Immature natural killer cell (primary cell): Measurements from ENCODE around the gene CDH12. TPM values are rescaled to one million over a fixed set of nuclear protein-coding genes. Genes with fewer than 3 reads are reported as not detected.
"Not testable (repeated sequence)": the region's sequence is repeated elsewhere in the genome, so short reads cannot be mapped to it uniquely, and the experiment has no call there.

Experiments used
- DNase-seq, 3 donors: peaks; one replicate each; pipeline ENCODE4 v3.0.0; 2022; ENCODE audit warnings: mixed read lengths in 1 of 3
- H3K27ac Mint-ChIP-seq, 6 donors: one replicate each; pipeline ENCODE4 v1.8.0; 2020; ENCODE audit warnings: mixed read lengths in 6 of 6, mild to moderate bottlenecking in 5 of 6, inconsistent platforms in 4 of 6, moderate library complexity in 3 of 6
- H3K27me3 Mint-ChIP-seq, 3 donors: one replicate each; pipeline ENCODE4 v1.8.0; 2020 to 2021; ENCODE audit warnings: low read depth in 3 of 3, mild to moderate bottlenecking in 3 of 3, mixed read lengths in 3 of 3, moderate library complexity in 3 of 3, inconsistent platforms in 1 of 3
- H3K36me3 Mint-ChIP-seq, 3 donors: one replicate each; pipeline ENCODE4 v1.8.0; 2020; ENCODE audit warnings: mixed read lengths in 3 of 3, inconsistent platforms in 2 of 3, mild to moderate bottlenecking in 2 of 3
- H3K4me1 Mint-ChIP-seq, 2 donors: one replicate each; pipeline ENCODE4 v1.8.0; 2020; ENCODE audit warnings: inconsistent platforms in 2 of 2, mild to moderate bottlenecking in 2 of 2, mixed read lengths in 2 of 2, moderate library complexity in 1 of 2
- H3K4me3 Mint-ChIP-seq, 5 donors: one replicate each; pipeline ENCODE4 v1.8.0; 2020; ENCODE audit warnings: mild to moderate bottlenecking in 5 of 5, mixed read lengths in 5 of 5, inconsistent platforms in 3 of 5, moderate library complexity in 3 of 5
- H3K9me3 Mint-ChIP-seq, 6 donors: one replicate each; pipeline ENCODE4 v1.8.0; 2020; ENCODE audit warnings: mild to moderate bottlenecking in 6 of 6, mixed read lengths in 6 of 6, inconsistent platforms in 4 of 6, moderate library complexity in 3 of 6
- polyA plus RNA-seq, 3 donors: library from polyadenylated mRNA; unstranded; fragments of 300-500 nt; fragmentation: Illumina TruSeq; gene quantifications; one replicate each; pipeline ENCODE4 v1.2.3, GENCODE V29; 2021

CDH12 gene
- polyA plus RNA-seq, 3 donors from 2014 or later, result not detected

DNA sequence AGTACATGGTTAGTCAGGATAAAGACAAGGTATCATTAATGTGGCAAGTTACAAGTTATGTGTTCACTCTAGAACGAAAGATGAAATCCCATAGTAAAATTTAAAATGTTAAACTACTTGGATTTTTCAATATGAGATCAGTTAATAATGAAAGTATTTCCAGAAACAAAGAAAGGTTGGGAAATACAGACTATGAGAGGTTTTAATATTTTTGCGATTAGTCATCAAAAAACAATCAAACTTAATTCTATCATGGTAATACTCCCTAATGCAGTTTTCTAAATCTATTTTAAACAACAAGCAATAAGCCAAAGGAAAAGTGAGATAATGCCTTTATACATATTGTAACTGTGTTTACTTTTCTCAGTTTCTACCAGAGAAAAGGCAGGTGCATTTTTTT, 10.6 kb downstream of the CDH12 start:
- Mint-ChIP-seq H3K9me3 (peaks cover 8 to 46% (median 29%) of the 10 kb centered on the region in 6 donors), H3K36me3 (no peaks in the 10 kb centered on the region), H3K4me3 (no peak overlapping the region), H3K4me1 (no peaks in the 10 kb centered on the region), H3K27ac (no peak overlapping the region), H3K27me3 (no peaks in the 10 kb centered on the region)
- DNase-seq, result no peak

DNA sequence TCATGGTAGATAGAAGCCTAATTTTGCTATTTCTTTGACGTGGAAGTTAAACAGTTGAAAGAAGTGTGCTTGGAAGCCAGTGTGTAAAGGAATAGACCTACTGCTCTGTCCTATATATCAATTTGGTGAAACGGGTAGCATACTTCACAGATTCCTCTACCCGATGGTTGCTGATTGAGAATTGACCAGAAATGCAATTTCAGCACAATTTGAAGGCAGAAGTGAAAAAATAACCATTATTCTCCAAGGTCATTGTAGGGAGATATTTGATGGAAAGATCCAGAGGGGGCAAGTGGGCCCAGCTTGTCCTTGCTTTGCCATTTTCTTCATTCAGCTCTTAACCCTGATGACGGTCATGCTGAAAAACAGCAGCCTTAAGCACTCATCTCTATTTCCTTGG, 15.3 kb downstream of the CDH12 start:
- Mint-ChIP-seq H3K4me3 (no peak overlapping the region), H3K27me3 (peaks cover 0 to 2% (median 0%) of the 10 kb centered on the region in 3 donors), H3K27ac (no peak overlapping the region), H3K36me3 (no peaks in the 10 kb centered on the region), H3K9me3 (peaks cover 14 to 47% (median 27%) of the 10 kb centered on the region in 6 donors), H3K4me1 (no peaks in the 10 kb centered on the region)
- DNase-seq, result no peak

DNA sequence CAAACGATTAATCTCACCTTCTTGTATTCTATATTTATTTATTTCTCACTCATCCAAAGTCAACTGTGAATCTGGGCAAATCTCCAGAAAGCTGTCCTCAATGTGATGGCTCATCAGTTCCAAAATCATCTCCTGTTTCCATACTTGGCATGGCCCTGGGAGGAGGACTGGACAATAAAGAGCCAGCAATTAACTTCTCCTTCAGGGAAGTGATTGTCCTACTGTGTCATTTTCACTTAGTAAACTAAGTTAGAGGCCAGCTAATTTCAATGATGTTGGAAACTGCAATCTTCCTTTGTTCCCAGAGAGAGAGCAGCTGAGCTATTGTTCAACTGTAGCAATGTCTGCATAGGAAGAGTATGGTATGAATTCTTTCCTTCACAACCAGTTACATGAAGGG, 17.5 kb downstream of the CDH12 start:
- Mint-ChIP-seq H3K9me3 (peaks cover 8 to 37% (median 19%) of the 10 kb centered on the region in 6 donors), H3K36me3 (no peaks in the 10 kb centered on the region), H3K27ac (no peak overlapping the region), H3K4me3 (no peak overlapping the region), H3K4me1 (no peaks in the 10 kb centered on the region), H3K27me3 (peaks cover 0 to 2% (median 0%) of the 10 kb centered on the region in 3 donors)
- DNase-seq, result no peak

DNA sequence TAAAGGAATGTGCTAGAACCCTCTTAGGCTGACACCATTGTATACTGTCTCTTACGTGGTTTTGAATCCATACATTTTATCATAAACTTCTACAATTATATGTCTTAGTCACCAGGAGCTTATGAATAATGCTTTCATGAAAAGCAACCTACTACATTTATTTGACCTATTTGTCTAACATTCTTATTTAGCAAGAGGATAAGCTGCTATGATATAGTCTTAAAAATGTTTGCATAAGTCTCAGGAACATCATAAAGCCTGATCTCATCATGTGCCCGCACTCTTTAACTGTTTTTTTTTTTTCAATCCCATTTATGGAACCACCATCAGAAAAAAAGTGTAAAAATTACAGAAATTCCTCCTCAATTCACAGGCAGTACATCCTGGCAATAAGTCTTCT, 59.7 kb downstream of the CDH12 start:
- Mint-ChIP-seq H3K4me1 (no peaks in the 10 kb centered on the region), H3K4me3 (no peak overlapping the region), H3K9me3 (peaks cover 6 to 39% (median 10%) of the 10 kb centered on the region in 6 donors), H3K27me3 (no peaks in the 10 kb centered on the region), H3K27ac (no peak overlapping the region), H3K36me3 (no peaks in the 10 kb centered on the region)
- DNase-seq, result no peak

DNA sequence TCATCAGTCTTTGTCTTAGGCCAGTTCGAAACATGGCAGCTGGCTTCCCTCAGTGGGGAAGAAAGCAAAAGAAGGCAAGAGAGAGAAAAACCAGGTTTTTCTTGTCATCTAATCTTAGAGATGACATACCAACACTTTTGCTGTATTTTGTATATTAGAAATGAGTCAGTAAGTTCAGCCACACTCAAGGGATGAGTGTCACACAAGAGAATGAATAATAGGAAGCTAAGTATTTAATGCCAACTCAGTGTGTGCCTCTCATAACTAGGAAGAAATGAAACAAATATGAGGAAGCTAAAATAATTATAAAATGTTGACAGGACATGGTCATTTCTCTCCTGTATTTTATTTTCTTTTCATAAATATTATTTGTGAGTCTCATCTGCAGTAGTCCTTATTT, 65.3 kb downstream of the CDH12 start:
- no peak overlapping the region for H3K27ac Mint-ChIP-seq
- H3K9me3 Mint-ChIP-seq, result peaks cover 11 to 48% (median 20%) of the 10 kb centered on the region in 6 donors
- DNase-seq, result no peak
- H3K4me3 Mint-ChIP-seq, result no peak overlapping the region
- H3K36me3 Mint-ChIP-seq, result peaks cover 0 to 4% (median 0%) of the 10 kb centered on the region in 3 donors
- H3K27me3 Mint-ChIP-seq, result no peaks in the 10 kb centered on the region
- H3K4me1 Mint-ChIP-seq, result no peaks in the 10 kb centered on the region

DNA sequence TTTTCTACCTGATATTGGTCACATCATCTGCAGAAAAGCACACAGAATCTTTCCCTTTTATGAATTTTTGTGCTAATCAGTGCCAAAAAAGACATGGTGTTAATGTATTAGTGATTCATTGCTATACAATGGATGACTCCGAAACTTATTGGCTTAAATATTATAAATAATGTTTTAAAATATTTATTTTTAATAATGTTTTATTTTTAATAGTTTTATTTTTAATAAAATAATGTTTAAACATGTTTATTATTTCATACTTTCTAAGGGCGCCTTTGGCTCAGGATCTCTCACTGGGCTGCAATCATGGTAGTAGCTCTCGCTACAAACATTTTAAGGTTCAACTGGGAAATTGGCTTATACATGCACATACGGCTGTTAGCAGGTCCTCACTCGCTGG, 65.7 kb downstream of the CDH12 start:
- no peak overlapping the region for H3K27ac Mint-ChIP-seq
- H3K36me3 Mint-ChIP-seq, result peaks cover 0 to 4% (median 0%) of the 10 kb centered on the region in 3 donors
- peaks cover 11 to 52% (median 22%) of the 10 kb centered on the region in 6 donors for H3K9me3 Mint-ChIP-seq
- DNase-seq, result no peak
- no peak overlapping the region for H3K4me3 Mint-ChIP-seq
- H3K27me3 Mint-ChIP-seq, result no peaks in the 10 kb centered on the region
- H3K4me1 Mint-ChIP-seq, result no peaks in the 10 kb centered on the region

DNA sequence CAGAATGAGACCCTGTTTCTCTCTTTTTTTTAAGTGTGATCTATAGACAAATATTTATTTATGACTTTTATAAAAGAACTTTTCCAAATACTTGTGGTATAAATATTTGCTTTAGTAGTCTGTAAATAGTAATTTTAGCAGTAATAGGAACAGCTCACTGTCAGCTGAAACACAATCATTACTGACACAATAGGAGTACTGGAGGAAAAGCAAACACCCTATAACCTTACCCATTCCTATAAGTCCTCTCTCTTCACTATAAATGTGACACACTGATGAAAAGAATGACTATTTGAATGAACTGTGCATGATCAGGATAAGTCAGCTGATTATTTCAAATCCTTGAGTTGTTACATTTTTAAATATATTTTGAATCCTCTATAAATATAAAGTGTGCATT, 72.4 kb downstream of the CDH12 start:
- DNase-seq, result no peak
- no peak overlapping the region for H3K27ac Mint-ChIP-seq
- H3K9me3 Mint-ChIP-seq, result peaks cover 12 to 67% (median 30%) of the 10 kb centered on the region in 6 donors
- no peak overlapping the region for H3K4me3 Mint-ChIP-seq
- H3K27me3 Mint-ChIP-seq, result peaks cover 0 to under 1% (median 0%) of the 10 kb centered on the region in 3 donors
- no peaks in the 10 kb centered on the region for H3K4me1 Mint-ChIP-seq
- H3K36me3 Mint-ChIP-seq, result no peaks in the 10 kb centered on the region

DNA sequence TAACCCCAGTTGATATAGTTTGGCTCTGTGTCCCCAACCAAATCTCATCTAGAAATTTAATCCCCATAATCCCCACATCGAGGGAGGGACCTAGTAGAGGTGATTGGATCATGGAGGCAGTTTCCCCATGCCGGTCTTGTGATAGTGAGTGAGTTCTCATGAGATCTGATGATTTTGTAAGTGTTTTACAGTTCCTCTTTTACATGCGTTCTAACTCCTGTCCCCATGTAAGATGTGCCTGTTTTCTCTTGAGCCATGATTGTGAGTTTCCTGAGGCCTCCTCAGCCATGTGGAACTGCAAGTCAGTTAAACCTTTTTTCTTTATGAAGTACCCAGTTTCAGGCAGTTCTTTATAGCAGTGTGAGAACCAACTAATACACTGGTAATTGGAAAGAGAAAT, 73.6 kb downstream of the CDH12 start:
- Mint-ChIP-seq H3K4me3 (no peak overlapping the region), H3K9me3 (peaks cover 8 to 59% (median 25%) of the 10 kb centered on the region in 6 donors), H3K27ac (no peak overlapping the region), H3K4me1 (no peaks in the 10 kb centered on the region), H3K36me3 (no peaks in the 10 kb centered on the region), H3K27me3 (peaks cover 0 to 2% (median 2%) of the 10 kb centered on the region in 3 donors)
- no peak for DNase-seq

DNA sequence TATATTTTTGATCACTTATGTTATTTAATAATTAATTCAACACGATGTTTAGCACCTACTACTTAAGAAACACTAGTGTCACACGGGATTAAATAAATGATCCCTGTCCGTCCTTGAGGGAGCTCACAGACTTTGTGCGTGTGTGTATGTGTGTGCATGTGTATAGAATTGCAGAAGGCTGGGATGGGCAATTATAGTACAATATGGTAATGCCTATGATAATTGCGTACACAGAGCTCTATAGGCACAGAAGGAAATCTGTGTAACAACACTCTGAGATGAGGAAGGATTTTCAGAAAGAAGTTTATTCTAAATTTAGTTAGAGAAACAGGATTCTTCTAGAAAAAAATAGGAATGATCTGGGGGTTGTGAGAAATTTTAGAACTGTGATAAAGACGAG, 76.9 kb downstream of the CDH12 start:
- no peak for DNase-seq
- Mint-ChIP-seq H3K4me1 (no peaks in the 10 kb centered on the region), H3K27me3 (peaks cover 0 to 4% (median 2%) of the 10 kb centered on the region in 3 donors), H3K27ac (no peak overlapping the region), H3K36me3 (no peaks in the 10 kb centered on the region), H3K4me3 (no peak overlapping the region), H3K9me3 (peaks cover 7 to 57% (median 25%) of the 10 kb centered on the region in 6 donors)

DNA sequence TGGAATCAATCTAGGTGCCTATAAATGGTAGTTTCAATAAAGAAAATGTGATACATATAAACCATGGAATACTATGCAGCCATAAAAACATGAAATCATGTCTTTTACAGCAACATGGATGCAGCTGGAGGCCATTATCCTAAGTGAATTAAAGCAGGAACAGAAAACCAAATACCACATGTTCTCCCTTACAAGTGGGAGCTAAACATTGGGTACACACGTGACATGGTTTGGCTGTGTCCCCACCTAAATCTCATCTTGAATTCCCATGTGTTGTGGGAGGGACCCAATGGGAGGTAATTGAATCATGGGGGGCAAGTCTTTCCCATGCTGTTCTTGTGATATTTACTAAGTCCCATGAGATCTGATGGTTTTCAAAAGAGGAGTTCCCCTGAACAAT, 78.9 kb downstream of the CDH12 start:
- not testable (repeated sequence) for DNase-seq, H3K27me3 Mint-ChIP-seq, H3K36me3 Mint-ChIP-seq, H3K4me3 Mint-ChIP-seq, H3K27ac Mint-ChIP-seq, H3K4me1 Mint-ChIP-seq
- peaks cover 3 to 68% (median 25%) of the 10 kb centered on the region in 6 donors for H3K9me3 Mint-ChIP-seq

DNA sequence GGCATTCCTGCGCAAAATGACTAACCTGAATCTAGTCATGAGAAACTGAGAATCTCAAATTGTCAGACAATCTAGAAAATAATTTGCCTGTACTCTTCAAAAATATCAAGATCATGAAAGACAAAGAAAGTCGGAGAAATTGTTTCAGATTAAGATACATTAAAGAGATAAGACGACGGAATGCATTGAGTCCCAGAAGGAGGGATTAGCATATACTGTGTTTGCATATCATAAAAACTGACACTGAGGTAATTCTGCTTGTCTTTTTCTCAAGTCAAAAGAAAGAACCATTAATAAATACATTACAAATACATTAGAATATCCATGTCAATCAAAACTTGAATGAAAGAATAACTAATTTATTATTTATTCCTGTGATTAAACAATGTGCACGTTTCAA, 88.4 kb downstream of the CDH12 start:
- Mint-ChIP-seq H3K36me3 (no peaks in the 10 kb centered on the region), H3K27me3 (no peaks in the 10 kb centered on the region), H3K9me3 (peaks cover 0 to 29% (median 14%) of the 10 kb centered on the region in 6 donors), H3K4me3 (no peak overlapping the region), H3K4me1 (no peaks in the 10 kb centered on the region), H3K27ac (no peak overlapping the region)
- DNase-seq, result no peak

DNA sequence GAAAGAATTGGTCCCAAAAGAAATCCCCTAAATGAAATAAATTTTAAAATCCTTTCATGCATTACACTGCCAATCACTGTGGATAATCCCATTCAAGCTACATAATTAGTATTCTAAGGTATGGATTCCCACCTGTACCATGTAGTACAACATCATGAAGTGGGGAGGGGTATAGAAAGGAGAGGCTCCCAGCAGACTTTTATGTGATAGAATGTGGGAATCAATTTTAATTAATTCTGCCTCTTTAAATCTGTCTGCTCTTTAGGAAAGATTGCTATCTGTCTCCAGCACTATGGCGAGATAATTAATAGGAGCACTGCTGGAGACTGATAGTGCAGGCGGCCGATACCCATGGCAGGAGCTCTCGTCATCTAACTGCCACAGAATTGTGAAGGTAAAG, 95.4 kb downstream of the CDH12 start:
- Mint-ChIP-seq H3K36me3 (no peaks in the 10 kb centered on the region), H3K9me3 (peaks cover 8 to 52% (median 20%) of the 10 kb centered on the region in 6 donors), H3K4me1 (no peaks in the 10 kb centered on the region), H3K27ac (no peak overlapping the region), H3K27me3 (peaks cover 0 to 1% (median 0%) of the 10 kb centered on the region in 3 donors), H3K4me3 (no peak overlapping the region)
- no peak for DNase-seq

DNA sequence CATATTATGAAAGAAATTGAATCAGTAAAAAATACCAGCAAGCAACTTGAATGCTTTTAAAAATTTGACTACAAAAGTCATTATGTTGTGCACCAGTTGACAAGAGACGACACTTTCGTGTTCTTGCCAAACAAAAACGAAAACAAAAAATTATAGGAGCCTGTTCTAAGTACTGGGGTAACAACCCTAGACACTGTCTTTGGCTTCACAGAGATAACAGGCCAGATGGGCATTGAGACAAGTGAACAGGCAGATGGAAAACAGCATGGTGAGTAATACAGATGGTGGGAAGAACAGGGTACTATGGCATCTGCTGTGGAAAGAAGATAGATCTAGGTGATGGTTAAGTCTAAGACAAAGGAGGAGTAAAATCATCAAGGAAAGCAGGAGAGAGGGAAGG, 99.0 kb downstream of the CDH12 start:
- no peak overlapping the region for H3K27ac Mint-ChIP-seq
- no peak overlapping the region for H3K4me3 Mint-ChIP-seq
- DNase-seq, result no peak
- H3K27me3 Mint-ChIP-seq, result peaks cover 0 to 1% (median 0%) of the 10 kb centered on the region in 3 donors
- H3K4me1 Mint-ChIP-seq, result no peaks in the 10 kb centered on the region
- H3K36me3 Mint-ChIP-seq, result no peaks in the 10 kb centered on the region
- H3K9me3 Mint-ChIP-seq, result peaks cover 10 to 57% (median 25%) of the 10 kb centered on the region in 6 donors

DNA sequence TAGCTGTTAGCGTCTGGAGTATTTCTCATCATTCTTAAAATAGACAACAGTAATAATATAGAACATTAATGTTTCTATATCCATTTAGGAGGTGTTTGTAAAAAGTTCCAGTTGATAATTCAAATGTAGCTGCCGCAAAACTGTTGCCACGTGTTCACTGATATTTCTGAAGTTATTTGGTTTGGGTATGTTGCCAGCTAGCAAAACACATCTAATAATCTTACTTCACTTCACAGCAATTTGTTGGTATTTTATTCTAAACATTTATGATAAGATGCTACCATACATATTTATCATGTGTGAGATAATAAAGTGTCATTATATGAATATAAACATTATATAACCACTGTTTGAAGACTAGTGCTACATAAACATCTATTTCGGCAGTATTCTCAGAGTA, 101.6 kb downstream of the CDH12 start:
- no peak overlapping the region for H3K27ac Mint-ChIP-seq
- no peak overlapping the region for H3K4me3 Mint-ChIP-seq
- no peak for DNase-seq
- no peaks in the 10 kb centered on the region for H3K36me3 Mint-ChIP-seq
- H3K9me3 Mint-ChIP-seq, result peaks cover 12 to 59% (median 25%) of the 10 kb centered on the region in 6 donors
- no peaks in the 10 kb centered on the region for H3K4me1 Mint-ChIP-seq
- H3K27me3 Mint-ChIP-seq, result peaks cover 0 to 1% (median 0%) of the 10 kb centered on the region in 3 donors

DNA sequence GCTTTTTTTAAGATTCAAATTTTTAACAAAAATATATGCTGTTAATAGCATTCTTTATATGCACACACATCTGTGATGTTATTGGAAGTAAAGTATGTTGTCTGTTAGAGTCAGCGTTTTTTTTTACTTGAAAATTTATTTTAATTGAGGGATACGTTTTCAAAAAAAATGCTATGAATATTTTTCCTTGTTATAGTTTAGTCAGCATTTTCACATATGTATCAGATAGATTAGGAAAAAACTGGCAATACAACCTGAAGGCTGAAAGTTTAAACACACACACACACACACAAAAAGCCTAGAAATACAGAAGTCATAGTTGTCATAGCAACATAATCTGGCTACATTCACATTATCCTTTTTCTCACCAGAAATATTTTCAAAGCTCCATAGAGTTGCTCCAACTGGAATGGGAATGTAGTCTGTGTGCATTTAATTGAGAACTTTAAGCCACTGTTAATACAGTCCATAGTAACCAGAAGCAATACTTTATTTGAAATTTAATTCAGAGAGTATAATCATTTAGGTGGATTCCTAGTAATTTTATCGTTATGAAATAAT, 116.6 kb downstream of the CDH12 start:
- Mint-ChIP-seq H3K27me3 (no peaks in the 10 kb centered on the region), H3K4me3 (no peak overlapping the region), H3K9me3 (peaks cover 3 to 52% (median 20%) of the 10 kb centered on the region in 6 donors), H3K36me3 (no peaks in the 10 kb centered on the region), H3K27ac (no peak overlapping the region), H3K4me1 (no peaks in the 10 kb centered on the region)
- DNase-seq, result no peak
